ENCODE results near the gene PUM1. TPM values are rescaled to one million over a fixed set of nuclear protein-coding genes. Genes with fewer than 3 reads are reported as not detected.

The PUM1 gene
- polyA plus RNA-seq, 1 experiment, result 71.3 TPM

DNA sequence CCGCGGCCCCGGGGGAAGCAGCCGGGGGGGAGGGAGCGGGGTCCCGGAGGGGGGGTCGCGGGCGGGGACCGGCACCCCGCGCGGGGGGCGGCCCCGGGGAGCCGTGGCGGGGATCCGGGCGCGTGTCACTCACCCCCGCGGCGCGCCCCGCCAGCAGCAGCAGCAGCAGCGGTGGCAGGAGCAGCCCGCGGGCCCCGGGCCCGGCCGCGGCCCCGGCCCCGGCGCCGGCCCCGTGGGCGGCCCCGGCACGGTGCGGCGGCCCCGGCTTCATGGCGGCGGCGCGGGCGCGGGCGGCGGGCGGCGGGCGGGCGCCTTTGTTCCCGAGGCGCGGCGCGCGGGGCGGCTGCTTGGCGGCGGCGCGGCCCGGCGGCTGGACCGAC is 157.2 kb downstream of the PUM1 start:
- Histone ChIP-seq H3K27ac (ENCODE audit: low read depth, low read length) (no peak overlapping the region), H3K4me3 (ENCODE audit: low read depth, low read length) (peak overlapping the region; percentile 74), H3K9me3 (ENCODE audit: control insufficient read depth, insufficient read depth, low read length) (no peaks in the 10 kb centered on the region; the same call in 1 of the 2 replicates), H3K27me3 (ENCODE audit: control insufficient read depth, insufficient read depth, low read length) (no peaks in the 10 kb centered on the region)
- DNase-seq (ENCODE audit: low read depth, low spot score), result no peak
- ChIA-PET CTCF (interaction anchor here (8.8 to 14.8 kb wide), 2 partner anchors 106 to 126 kb away, joined by 257 to 535 read pairs; no protein-coding TSS in a partner anchor), POLR2A (interaction anchor here (0.6 kb wide), 1 partner anchor 1427 kb away, joined by 13 read pairs; the partner anchor contains the start of gene MARCKSL1)
- TF ChIP-seq, protein P1, sequence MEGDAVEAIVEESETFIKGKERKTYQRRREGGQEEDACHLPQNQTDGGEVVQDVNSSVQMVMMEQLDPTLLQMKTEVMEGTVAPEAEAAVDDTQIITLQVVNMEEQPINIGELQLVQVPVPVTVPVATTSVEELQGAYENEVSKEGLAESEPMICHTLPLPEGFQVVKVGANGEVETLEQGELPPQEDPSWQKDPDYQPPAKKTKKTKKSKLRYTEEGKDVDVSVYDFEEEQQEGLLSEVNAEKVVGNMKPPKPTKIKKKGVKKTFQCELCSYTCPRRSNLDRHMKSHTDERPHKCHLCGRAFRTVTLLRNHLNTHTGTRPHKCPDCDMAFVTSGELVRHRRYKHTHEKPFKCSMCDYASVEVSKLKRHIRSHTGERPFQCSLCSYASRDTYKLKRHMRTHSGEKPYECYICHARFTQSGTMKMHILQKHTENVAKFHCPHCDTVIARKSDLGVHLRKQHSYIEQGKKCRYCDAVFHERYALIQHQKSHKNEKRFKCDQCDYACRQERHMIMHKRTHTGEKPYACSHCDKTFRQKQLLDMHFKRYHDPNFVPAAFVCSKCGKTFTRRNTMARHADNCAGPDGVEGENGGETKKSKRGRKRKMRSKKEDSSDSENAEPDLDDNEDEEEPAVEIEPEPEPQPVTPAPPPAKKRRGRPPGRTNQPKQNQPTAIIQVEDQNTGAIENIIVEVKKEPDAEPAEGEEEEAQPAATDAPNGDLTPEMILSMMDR (IDR thresholded peaks at IDR 0.05; ENCODE audit: low read depth, low read length), result no peak

DNA sequence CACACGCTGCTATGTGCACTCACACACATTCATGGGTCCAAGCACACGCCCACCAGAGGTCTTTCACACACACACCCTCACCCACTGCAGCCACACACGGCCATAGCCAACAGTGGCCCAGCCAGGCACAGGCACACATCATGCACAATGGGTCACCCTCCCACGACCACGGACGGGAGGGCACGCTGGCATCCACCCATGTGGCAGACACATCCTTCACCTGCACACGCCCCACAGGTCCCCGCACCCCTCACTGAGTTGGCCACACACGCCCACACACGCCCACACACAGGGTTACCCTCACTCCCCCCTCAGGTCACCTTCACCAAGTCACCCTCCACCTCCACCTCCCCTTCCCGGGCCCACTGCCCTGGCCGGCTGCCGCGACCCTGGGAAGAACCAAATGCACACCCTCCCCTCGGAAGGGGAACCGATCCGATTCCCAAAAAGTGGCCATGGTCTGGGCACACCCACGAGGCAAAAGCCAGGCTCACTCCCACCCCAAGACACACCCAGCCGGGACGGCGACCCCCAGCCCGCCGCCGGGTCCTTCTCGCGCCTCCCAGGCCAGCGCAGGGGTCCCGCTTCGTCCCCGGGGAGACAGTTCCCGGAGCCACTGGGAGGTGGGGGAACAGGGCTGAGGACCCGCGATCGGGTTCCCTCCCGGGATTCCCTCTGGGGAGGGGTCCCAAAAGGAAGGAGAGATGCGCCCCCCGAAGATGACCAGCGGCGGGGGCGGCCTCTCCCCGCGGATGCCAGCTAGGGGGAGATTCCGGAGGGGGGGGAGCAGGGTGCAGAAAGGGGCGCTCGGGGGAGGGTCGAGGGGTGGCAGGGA is 157.8 kb downstream of the PUM1 start:
- TF ChIP-seq, protein P1 (IDR thresholded peaks at IDR 0.05; ENCODE audit: low read depth, low read length), result no peak
- CTCF ChIA-PET, result interaction anchor here (8.8 to 14.8 kb wide), 2 partner anchors 106 to 125 kb away, joined by 257 to 535 read pairs; no protein-coding TSS in a partner anchor
- no peaks in the 10 kb centered on the region for H3K27me3 ChIP-seq (ENCODE audit: control insufficient read depth, insufficient read depth, low read length)
- H3K4me3 ChIP-seq (ENCODE audit: low read depth, low read length), result peak overlapping the region; percentile 74
- H3K27ac ChIP-seq (ENCODE audit: low read depth, low read length), result no peak overlapping the region
- no peak for DNase-seq (ENCODE audit: low read depth, low spot score)
- POLR2A ChIA-PET, result interaction anchor here (0.6 to 1.2 kb wide), 2 partner anchors 99 to 1428 kb away, joined by 5 to 13 read pairs; partner anchors contain the start of gene MARCKSL1
- no peaks in the 10 kb centered on the region; the same call in 1 of the 2 replicates for H3K9me3 ChIP-seq (ENCODE audit: control insufficient read depth, insufficient read depth, low read length)

DNA sequence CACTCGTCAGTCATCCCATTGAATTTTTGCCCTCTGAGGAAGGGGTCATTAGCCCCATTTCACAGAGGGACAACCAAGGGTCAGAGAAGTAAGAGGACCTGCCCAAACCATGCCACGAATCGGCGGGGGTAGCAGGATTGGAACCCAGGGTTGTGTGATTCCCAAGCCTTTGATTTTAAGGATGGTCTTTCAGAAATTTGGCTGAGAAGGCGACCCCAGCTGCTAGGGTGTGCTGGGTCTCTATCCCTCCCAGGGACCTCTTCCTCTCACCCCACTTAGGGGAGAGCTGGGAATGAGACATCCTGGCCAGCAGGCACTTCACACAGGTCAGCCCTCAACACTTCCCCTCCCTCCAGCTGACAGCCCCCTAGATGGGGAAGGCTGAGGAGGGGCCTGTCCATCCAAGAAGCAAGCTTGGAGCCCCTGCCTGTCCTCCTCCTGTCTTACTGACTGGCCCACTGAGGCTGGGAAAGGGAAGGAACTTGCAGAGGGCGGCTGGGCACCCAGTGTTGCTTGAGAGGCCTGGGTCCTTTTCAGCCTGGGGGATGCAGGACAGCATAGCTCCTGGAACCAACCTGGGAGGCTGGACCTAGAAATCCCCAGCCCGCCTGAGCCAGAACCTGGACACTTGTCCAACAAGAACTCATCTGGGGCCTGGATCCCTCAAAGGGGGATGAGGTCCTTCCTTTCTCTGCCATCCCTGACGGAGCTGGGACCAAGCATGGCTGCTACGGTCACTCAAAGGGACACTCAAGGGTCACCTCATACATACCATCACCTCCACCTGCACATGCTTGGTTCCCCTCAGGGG is 158.7 kb downstream of the PUM1 start:
- Histone ChIP-seq H3K27ac (ENCODE audit: low read depth, low read length) (no peak overlapping the region), H3K9me3 (ENCODE audit: control insufficient read depth, insufficient read depth, low read length) (no peaks in the 10 kb centered on the region; the same call in 1 of the 2 replicates), H3K27me3 (ENCODE audit: control insufficient read depth, insufficient read depth, low read length) (no peaks in the 10 kb centered on the region), H3K4me3 (ENCODE audit: low read depth, low read length) (peak overlapping the region; percentile 74)
- POLR2A ChIA-PET, result interaction anchor here (1.2 kb wide), 1 partner anchor 98 kb away, joined by 5 read pairs; no protein-coding TSS in a partner anchor
- TF ChIP-seq, protein P1 (IDR thresholded peaks at IDR 0.05; ENCODE audit: low read depth, low read length), result no peak
- no peak for DNase-seq (ENCODE audit: low read depth, low spot score)
- CTCF ChIA-PET, result interaction anchor here (1.5 to 14.8 kb wide), 2 partner anchors 105 to 129 kb away, joined by 5 to 535 read pairs; no protein-coding TSS in a partner anchor

DNA sequence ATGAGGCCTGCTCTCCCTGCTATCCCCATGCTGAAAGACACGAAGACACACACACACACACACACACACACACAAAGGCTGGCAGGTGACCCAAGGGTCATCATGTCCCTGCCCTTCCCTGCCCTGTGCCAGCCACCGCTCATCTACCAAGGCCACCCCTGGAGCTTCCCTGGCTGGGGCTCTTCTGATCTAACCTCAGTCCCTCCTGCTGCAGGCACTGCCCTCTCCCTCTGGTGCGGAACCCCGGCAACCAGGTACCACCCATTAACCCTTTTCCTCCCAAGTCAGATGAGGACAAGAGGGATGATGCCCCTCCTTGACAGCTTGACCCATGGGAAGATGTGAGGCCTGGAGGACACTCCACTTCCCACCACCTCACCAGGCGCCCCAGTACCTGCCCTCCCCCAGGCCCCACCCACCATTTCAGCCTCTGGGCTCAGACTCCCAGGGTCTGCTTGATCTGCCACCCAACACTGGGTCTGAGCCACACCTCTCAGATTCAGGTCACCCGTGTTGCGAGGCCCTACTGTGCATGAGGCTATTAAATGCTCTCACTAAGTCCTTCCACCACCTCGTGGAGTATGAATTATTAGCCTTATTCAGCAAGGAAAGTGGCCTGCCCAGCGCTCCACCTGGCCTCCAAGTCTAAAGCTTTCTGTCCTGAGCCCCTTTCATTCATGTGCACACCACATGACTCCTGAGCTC is 159.4 kb downstream of the PUM1 start:
- Histone ChIP-seq H3K9me3 (ENCODE audit: control insufficient read depth, insufficient read depth, low read length) (no peaks in the 10 kb centered on the region; the same call in 1 of the 2 replicates), H3K4me3 (ENCODE audit: low read depth, low read length) (peak overlapping the region; percentile 10; the same call in 1 of the 2 replicates), H3K27me3 (ENCODE audit: control insufficient read depth, insufficient read depth, low read length) (no peaks in the 10 kb centered on the region), H3K27ac (ENCODE audit: low read depth, low read length) (peak overlapping the region; percentile 11)
- ChIA-PET CTCF (interaction anchor here (1.5 to 14.8 kb wide), 2 partner anchors 104 to 128 kb away, joined by 5 to 535 read pairs; no protein-coding TSS in a partner anchor), POLR2A (interaction anchor here (0.6 to 1.2 kb wide), 2 partner anchors 97 to 126 kb away, joined by 3 to 5 read pairs; no protein-coding TSS in a partner anchor)
- DNase-seq (ENCODE audit: low read depth, low spot score), result no peak
- TF ChIP-seq, protein P1 (IDR thresholded peaks at IDR 0.05; ENCODE audit: low read depth, low read length), result no peak

All from AG04450 (cell line).